Measurements from ENCODE around the gene PLBD1.
A peak's percentile ranks its signal among the peaks of the same experiment; 100 is the strongest.

PLBD1 gene

DNA sequence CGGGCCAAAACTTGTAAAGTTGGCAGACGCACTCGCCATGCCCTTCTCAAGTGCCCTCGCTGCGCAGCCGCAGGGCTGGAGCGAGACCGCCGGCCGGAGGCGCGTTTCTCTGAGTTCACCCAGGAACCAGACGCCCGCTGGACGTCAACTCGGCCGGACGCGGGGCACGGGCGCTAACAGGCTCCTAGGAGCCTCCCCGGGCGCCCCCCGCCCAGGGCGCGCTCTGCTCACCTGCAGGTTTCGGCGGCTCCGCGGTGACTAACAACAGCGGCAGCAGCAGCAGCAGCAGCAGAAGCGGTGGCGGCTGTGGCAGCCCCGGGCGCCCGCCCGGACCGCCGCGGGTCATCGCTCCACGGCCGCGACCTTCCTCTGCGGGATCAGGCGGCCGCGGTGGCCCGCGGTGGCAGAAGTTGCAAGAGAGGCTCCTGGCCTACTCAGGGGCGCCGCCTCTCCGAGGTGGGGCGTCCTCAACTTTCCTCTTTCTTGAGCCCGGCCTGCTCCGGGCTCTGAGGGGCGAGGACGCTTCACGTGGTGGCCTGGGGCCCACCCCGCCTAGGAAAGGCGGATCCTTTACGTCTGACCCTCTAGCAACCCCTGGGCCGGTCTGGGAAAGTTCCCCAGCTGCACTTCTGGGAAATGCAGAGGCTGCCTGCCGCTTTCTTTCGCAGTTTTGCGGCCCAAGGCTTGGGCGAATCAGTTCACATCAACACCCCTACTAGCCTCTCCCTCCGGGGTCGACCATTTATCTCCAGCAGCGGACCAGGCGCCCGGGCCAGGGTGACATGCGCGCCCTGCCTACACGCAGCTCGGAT is at the start of gene PLBD1:
Gene PLBD1 (minus strand): TSS at position 533 of the 812 bp plus-strand sequence. CDS start 187 bp downstream, at position 346.
- no peak for DNase-seq

GRCh38 chr12:14614704-14615121 is 47.0 kb upstream of the PLBD1 start:
- DNase-seq: no peak

GRCh38 chr12:14613718-14614117 is 46.0 kb upstream of the PLBD1 start:
- DNase-seq: no peak

DNA sequence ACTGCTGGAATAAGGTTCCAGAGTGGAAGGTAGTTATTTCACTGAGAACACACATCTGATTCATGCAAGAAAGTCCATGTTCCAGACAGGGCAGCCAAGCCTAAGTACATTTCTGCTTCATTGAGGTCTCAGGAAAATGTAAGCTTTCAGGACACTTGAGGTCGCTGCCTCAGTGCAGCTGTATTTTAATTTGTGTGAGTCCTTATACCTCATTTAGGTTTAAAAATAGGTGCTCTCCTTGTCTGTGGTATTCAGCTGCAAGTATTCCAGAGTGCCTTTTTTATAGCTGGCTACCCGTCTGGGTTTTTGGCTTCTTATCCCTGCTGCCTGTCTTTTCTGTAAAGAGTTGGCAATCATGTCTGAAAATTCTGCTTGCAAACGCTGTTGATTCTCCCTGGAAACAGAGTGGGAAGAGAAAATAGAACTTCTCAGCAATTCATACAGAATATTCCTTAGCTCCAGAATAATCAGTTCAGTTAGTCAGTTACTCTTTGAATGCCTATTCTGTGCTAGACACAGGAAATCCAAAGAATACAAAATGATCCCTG is 45.3 kb upstream of the PLBD1 start:
- no peak for DNase-seq

DNA sequence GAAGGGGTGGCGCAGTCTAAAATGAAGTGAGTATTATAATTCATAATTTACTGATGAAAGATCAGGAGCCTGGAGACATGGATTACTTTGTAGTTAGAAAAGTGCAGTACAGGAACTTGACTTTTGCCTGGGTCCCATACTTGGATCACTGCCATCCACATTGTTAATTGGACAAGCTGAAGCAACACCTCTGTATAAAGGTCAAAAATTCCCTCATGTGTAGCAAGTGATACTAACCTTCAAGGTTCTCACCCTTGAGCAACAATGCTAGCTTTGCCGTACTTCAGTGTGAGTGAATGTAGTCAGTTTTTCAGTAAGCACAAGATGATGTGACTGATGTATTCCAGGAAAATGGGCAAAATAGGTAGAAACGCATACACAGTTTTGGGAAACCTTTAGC is 44.6 kb upstream of the PLBD1 start:
- DNase-seq: no peak

GRCh38 chr12:14611640-14612203 is 44.0 kb upstream of the PLBD1 start:
- no peak for DNase-seq

- no peak for DNase-seq
These were observed 39.9 kb upstream of the PLBD1 start for GRCh38 chr12:14607568-14607967.

DNA sequence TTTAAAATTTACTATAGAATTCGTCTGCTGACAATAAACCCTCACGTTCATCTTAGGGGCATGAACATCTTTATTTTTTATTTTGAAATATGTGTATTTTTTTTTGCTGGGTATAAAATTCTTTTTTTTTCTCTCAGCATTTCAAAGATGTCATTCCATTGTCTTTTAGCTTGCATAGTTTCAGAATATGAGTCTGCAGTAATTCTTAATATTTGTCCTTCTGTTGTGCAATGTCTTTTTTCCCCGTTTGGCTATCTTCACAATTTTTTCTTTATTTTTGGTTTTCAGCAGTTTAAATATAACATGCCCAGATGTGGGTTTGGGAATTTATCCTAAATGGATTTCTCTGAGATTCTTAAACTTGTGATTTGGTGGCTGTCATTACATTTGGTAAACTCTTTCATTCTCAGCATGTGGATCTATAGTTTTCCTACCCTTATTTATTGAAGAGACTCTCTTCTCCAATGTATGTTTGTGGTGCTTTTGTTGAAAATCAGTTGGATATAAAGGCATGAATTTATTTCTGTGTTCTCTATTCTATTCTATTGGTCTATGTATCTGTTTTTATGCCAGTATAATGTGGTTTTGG is 37.8 kb upstream of the PLBD1 start:
- no peak for DNase-seq

- peak; percentile 30 to 49 for DNase-seq
These were observed 34.2 kb upstream of the PLBD1 start for GRCh38 chr12:14601692-14602478.

- no peak for DNase-seq
These were observed 29.8 kb upstream of the PLBD1 start for GRCh38 chr12:14597480-14597879.

GRCh38 chr12:14591719-14592118 is 24.0 kb upstream of the PLBD1 start:
- DNase-seq: no peak

- DNase-seq: no peak
These were observed 21.7 kb upstream of the PLBD1 start for GRCh38 chr12:14589169-14590004.

- no peak for DNase-seq
These were observed 20.9 kb upstream of the PLBD1 start for GRCh38 chr12:14588571-14588970.

DNA sequence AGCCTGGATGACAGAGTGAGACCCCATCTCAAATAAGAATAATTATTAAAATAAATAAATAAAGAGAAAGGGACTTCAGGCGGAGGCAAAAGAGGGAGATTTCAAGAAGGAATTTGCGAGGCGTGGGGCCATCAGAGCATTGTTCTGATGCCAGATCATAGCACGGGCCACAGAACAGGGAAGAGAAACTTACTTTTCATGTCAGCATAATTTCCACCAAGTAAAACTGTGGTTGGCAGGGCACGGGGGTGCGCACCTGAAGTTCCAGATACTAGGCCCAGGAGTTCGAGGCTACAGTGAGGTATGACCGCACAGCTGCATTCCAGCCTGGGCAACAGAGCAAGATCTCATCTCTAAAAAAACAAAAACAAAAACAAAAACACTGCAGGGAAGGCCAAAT is 11.0 kb upstream of the PLBD1 start:
- no peak for DNase-seq

- DNase-seq: no peak
These were observed 9.7 kb upstream of the PLBD1 start for GRCh38 chr12:14577344-14577743.

DNA sequence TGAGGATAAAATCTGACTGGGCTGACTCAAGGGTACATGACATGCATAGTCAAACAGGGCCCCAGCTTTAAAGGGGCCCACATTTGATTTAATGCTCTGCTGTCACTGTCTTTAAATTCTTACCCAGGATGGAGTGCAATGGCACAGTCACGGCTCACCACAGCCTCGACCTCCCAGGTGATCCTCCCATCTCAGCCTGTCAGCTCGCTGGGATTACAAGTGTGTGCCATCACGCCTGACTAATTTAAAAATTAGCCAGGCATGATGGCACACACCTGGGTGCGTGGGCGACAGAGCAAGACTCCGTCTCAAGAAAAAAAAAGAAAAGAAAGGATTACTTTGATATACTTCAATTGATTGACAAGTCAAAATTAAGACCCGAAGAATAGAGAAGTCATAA is 9.2 kb upstream of the PLBD1 start:
- no peak for DNase-seq

DNA sequence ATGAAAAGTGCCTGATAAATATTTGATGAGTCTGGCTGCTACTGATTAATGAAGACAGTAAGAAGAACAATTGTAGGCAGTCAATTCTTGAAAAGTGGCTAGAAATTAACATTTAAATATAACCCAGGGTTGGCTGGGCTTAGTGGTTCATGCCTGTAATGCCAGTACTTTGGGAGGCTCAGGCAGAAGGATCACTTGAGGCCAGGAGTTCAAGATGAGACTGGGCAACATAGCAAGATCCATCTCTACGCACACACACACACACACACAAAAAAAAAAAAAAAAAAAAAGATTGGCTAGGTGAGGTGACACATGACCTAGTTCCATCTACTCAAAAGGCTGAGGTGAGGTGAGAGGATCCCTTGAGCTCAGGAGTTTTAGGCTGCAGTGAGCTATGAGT is 7.9 kb upstream of the PLBD1 start:
- DNase-seq: no peak

DNA sequence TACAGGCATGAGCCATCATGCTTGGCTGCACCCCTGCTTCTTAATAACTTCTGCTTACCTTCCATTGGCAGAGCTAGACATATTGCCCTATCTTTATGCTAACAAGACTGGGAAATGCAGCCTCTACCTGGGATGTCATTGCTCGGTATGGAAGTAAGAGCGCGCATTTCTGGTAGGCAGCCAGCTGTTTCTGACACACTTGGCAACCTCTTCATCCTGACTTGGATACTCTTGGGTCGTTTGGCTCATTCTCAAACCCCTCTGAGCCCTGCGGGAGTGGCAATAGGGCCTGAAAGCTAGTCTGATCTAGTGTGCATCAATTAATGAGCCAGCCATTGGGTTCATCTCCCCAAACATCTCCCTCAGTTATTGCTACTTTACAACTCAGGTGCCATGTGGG is 5.4 kb upstream of the PLBD1 start:
- DNase-seq: no peak

GRCh38 chr12:14572401-14572800 is 4.7 kb upstream of the PLBD1 start:
- no peak for DNase-seq

- no peak for DNase-seq
These were observed 4.1 kb upstream of the PLBD1 start for GRCh38 chr12:14571779-14572178.

DNA sequence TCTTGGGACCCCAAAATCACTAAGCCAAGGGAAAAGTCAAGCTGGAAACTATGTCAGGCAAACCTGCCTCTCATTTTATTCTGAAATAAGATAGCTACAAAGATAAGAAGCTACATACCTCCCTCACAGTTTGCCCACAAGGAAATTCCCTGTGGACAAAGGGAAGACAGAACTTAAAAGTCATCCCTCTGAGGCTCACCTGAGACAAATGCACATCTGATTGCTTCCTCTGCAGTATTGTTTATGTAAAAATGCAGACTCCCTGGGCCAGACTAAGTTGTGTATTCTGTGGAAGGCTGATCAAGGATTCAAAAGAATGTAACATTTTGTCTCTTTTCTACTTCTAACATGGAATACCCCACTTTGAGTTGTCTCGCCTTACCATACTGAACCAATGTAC is 2.5 kb upstream of the PLBD1 start:
- DNase-seq: no peak

GRCh38 chr12:14564336-14564959 is 3.2 kb downstream of the PLBD1 start:
- DNase-seq: no peak
